Placental epithelial cell (primary cell): ENCODE measurements around the gene A1CF. TPM values are rescaled to one million over a fixed set of nuclear protein-coding genes. Genes with fewer than 3 reads are reported as not detected.

Experiments
- total RNA-seq: library from RNA; depleted of rRNA; stranded (reverse); fragments of >200 nt; gene quantifications from 2 replicates; pipeline ENCODE4 v1.2.3, GENCODE V29; 2012

A1CF gene, protein sequence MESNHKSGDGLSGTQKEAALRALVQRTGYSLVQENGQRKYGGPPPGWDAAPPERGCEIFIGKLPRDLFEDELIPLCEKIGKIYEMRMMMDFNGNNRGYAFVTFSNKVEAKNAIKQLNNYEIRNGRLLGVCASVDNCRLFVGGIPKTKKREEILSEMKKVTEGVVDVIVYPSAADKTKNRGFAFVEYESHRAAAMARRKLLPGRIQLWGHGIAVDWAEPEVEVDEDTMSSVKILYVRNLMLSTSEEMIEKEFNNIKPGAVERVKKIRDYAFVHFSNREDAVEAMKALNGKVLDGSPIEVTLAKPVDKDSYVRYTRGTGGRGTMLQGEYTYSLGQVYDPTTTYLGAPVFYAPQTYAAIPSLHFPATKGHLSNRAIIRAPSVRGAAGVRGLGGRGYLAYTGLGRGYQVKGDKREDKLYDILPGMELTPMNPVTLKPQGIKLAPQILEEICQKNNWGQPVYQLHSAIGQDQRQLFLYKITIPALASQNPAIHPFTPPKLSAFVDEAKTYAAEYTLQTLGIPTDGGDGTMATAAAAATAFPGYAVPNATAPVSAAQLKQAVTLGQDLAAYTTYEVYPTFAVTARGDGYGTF
- total RNA-seq, result 0.39 and 3.3 TPM in 2 replicates

DNA sequence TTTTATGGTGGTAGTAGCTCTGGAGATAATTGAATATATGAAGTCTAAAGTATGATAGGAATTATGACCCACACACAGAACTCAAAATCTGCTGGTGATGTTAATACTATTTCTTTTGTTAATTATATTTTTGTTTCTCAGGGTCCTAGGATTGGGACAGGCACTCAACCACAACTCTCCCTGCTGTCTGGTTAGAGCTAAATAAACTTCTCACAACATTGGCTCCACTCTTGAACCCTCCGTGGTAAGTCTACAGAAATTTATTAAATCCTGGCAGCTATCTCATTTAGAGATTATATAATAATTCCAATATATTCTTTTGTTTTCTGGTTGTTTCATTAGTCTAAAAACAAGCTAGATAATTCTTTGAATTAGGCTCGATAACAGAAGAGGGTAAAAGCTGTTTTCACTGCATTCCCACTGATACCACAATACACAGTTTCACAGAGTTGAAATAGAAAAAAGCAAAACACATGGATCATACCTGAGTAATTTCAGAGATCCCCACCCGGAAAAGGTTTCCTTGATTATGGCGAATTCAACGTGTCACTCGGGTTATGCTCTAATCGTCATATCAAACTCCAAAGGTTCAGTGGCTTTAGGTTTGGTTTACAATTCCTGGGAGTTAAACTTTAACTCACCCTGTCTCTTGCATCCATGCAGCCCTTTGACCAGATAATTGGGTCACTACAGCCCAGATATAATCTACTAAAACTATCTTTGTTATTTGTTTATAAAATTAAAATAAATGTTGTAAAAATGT lies at the start of gene A1CF:
Gene A1CF (minus strand): TSS at position 531 of the 763 bp plus-strand sequence. CDS start 25,687 bp downstream, outside the sequence.

Other genes with a start within 250 kb of the A1CF start
- gene ASAH2B, start 145.7 kb downstream of the A1CF start, total RNA-seq, result 3.1 and 7.7 TPM in 2 replicates
- 0.43 and 1.2 TPM in 2 replicates for gene PRKG1, start 188.9 kb upstream of the A1CF start, total RNA-seq